ENCODE measurements around the gene URB2.

DNA sequence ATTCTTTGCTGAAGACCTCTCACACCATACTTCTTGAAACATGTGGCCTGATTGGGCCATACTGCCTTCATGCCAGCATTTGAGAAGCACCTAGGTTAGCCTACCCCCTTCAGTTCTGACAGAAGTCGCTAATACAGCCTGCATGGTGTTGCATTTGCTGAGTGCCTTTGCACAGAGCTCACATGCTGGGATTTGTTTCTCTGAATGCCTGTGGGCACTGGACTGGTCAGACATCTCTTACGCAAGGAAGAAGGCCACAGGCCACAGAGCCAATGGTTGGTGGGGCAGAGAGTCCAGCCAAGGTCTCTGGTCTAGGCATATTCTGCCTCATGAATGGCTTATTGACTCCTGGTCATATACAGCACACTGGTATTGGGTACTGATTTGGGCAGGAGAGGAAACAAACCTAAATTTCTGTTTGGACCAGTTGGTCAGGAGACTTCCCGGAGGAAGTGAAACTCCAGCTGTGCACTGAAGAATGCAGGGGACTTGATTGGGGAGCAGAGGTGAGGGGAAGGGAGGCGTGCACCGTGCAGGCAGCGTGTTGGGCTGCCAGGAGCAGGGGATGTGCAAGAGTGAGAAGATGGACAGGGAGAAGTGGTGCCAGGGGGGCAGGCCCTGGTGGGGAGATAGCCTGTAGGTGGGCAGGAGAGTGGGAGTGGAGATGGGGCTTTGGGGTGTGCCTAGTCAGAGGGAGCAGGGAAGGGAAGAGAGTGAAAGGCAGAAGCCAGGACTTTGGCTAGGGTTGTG, 18.1 kb downstream of the URB2 start:
- TF ChIP-seq POLR2A (IDR thresholded peaks at IDR 0.05) (no peak), POLR2AphosphoS5 (IDR thresholded peaks at IDR 0.05) (no peak)
- TF ChIP-seq, protein P1, sequence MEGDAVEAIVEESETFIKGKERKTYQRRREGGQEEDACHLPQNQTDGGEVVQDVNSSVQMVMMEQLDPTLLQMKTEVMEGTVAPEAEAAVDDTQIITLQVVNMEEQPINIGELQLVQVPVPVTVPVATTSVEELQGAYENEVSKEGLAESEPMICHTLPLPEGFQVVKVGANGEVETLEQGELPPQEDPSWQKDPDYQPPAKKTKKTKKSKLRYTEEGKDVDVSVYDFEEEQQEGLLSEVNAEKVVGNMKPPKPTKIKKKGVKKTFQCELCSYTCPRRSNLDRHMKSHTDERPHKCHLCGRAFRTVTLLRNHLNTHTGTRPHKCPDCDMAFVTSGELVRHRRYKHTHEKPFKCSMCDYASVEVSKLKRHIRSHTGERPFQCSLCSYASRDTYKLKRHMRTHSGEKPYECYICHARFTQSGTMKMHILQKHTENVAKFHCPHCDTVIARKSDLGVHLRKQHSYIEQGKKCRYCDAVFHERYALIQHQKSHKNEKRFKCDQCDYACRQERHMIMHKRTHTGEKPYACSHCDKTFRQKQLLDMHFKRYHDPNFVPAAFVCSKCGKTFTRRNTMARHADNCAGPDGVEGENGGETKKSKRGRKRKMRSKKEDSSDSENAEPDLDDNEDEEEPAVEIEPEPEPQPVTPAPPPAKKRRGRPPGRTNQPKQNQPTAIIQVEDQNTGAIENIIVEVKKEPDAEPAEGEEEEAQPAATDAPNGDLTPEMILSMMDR (IDR thresholded peaks at IDR 0.05): no peak

Measured in stomach (tissue), 4 donors.